ENCODE results near the gene MED4.

Gene MED4

GRCh38 chr13:48037346-48038173 lies 57.3 kb downstream of the MED4 start, which contains the start of gene NUDT15:
NUDT15 (plus strand) TSS chr13:48037726; CDS start chr13:48037747, 21 bp downstream.
- peak within 1 kb of the TSS; percentile 98 for H3K9ac ChIP-seq (ENCODE audit: low read length)
- H3K4me1 ChIP-seq (ENCODE audit: control insufficient read depth, insufficient read depth, low read length): peaks cover 9% of the 10 kb centered on the region
- H3K4me3 ChIP-seq (ENCODE audit: low read depth, low read length): peak within 1 kb of the TSS; percentile 77
- H3K36me3 ChIP-seq (ENCODE audit: control insufficient read depth, insufficient read depth, low read length): peaks cover 25% of the 10 kb centered on the region
- H3K27ac ChIP-seq (ENCODE audit: low read depth, low read length): peak within 1 kb of the TSS; percentile 91
- no peaks in the 10 kb centered on the region for H3K27me3 ChIP-seq (ENCODE audit: control insufficient read depth, insufficient read depth, low read length)
- peaks cover 6% of the 10 kb centered on the region for H3K9me3 ChIP-seq (ENCODE audit: control insufficient read depth, insufficient read depth, low read depth, low read length)

DNA sequence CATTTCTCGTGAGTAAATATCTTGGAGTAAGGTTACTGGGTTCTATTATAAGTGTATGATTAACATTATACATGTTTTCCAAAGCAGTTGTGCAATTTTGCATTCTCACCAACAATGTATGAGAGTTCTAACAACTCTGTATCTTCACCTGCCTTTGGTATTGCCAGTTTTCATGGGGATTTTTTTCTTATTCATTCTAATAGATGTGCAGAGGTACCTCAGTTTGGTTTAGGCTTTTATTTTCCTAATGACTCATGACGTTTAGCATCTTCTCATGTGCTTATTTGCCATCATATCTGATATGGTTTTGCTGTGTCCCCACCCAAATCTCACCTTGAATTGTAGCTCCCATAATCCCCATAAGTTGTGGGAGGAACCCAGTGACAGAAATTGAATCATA lies 65.0 kb downstream of the MED4 start:
- no peaks in the 10 kb centered on the region for H3K4me1 ChIP-seq (ENCODE audit: control insufficient read depth, insufficient read depth, low read length)
- no peak overlapping the region for H3K9ac ChIP-seq (ENCODE audit: low read length)
- H3K27ac ChIP-seq (ENCODE audit: low read depth, low read length): no peak overlapping the region
- H3K36me3 ChIP-seq (ENCODE audit: control insufficient read depth, insufficient read depth, low read length): peaks cover 22% of the 10 kb centered on the region
- peaks cover 38% of the 10 kb centered on the region for H3K9me3 ChIP-seq (ENCODE audit: control insufficient read depth, insufficient read depth, low read depth, low read length)
- H3K27me3 ChIP-seq (ENCODE audit: control insufficient read depth, insufficient read depth, low read length): no peaks in the 10 kb centered on the region
- H3K4me3 ChIP-seq (ENCODE audit: low read depth, low read length): no peak overlapping the region

DNA sequence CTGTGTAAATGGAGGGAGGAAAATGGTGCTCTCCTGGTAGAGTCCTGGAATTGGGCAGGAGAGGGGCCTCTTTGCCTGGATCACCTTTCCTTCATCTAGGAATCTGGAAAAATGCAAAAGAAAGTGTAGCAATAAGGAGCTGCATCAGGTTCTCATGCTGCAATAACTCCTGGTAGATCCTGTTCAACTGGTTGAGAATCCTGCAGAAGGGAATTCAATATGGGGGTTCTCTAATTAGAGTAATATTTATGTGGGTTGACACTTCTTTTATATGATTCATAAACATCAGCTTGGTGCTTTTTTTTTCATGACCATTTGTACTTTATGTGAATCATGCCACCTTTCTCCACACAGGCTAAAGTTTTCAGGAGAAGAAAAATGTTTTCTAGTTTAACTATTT lies 66.8 kb downstream of the MED4 start:
- no peaks in the 10 kb centered on the region for H3K4me1 ChIP-seq (ENCODE audit: control insufficient read depth, insufficient read depth, low read length)
- H3K9ac ChIP-seq (ENCODE audit: low read length): no peak overlapping the region
- peaks cover 34% of the 10 kb centered on the region for H3K9me3 ChIP-seq (ENCODE audit: control insufficient read depth, insufficient read depth, low read depth, low read length)
- no peaks in the 10 kb centered on the region for H3K27me3 ChIP-seq (ENCODE audit: control insufficient read depth, insufficient read depth, low read length)
- no peak overlapping the region for H3K27ac ChIP-seq (ENCODE audit: low read depth, low read length)
- H3K4me3 ChIP-seq (ENCODE audit: low read depth, low read length): no peak overlapping the region
- peaks cover 22% of the 10 kb centered on the region for H3K36me3 ChIP-seq (ENCODE audit: control insufficient read depth, insufficient read depth, low read length)

Measured in HUES6 (cell line).